Activated naive CD8-positive, alpha-beta T cell treated with anti-CD3 and anti-CD28 coated beads for 36 hours (primary cell): ENCODE data around the gene TMEM209. TPM values are rescaled to one million over a fixed set of nuclear protein-coding genes. Genes with fewer than 3 reads are reported as not detected.
"Not testable (repeated sequence)": the region's sequence is repeated elsewhere in the genome, so short reads cannot be mapped to it uniquely, and the experiment has no call there.

Experiments
- DNase-seq: peaks from one replicate; pipeline ENCODE4 v3.0.0; 2021
- H3K27ac Mint-ChIP-seq: one replicate; pipeline ENCODE4 v1.8.0; 2022; ENCODE audit warnings: mild to moderate bottlenecking, moderate library complexity, mixed read lengths
- H3K27me3 Mint-ChIP-seq: one replicate; pipeline ENCODE4 v1.8.0; 2022; ENCODE audit warnings: mild to moderate bottlenecking, mixed read lengths
- H3K36me3 Mint-ChIP-seq: one replicate; pipeline ENCODE4 v1.8.0; 2021; ENCODE audit warnings: mild to moderate bottlenecking, mixed read lengths
- H3K4me1 Mint-ChIP-seq: one replicate; pipeline ENCODE4 v1.8.0; 2021; ENCODE audit warnings: mixed read lengths
- H3K4me3 Mint-ChIP-seq: one replicate; pipeline ENCODE4 v1.8.0; 2022; ENCODE audit warnings: mild to moderate bottlenecking, moderate library complexity, mixed read lengths
- H3K9me3 Mint-ChIP-seq: one replicate; pipeline ENCODE4 v1.8.0; 2022; ENCODE audit warnings: mixed read lengths
- total RNA-seq, 2 experiments: library from RNA; stranded (reverse); gene quantifications; one replicate each; pipeline ENCODE4 v1.2.3, GENCODE V29; 2021

TMEM209 gene
- total RNA-seq, 2 experiments from 2014 or later = 47.2 to 52.4 TPM

- no peaks in the 10 kb centered on the region for H3K9me3 Mint-ChIP-seq
- no peak overlapping the region for H3K27ac Mint-ChIP-seq
- H3K27me3 Mint-ChIP-seq = no peaks in the 10 kb centered on the region
- peaks cover 31% of the 10 kb centered on the region for H3K36me3 Mint-ChIP-seq
- no peak overlapping the region for H3K4me3 Mint-ChIP-seq
- peaks cover 17% of the 10 kb centered on the region for H3K4me1 Mint-ChIP-seq
- DNase-seq = no peak
Observed at GRCh38 chr7:130201796-130202195, 3.4 kb downstream of the TMEM209 start.

GRCh38 chr7:130197094-130197493, 8.1 kb downstream of the TMEM209 start:
- no peaks in the 10 kb centered on the region for H3K9me3 Mint-ChIP-seq
- peaks cover 26% of the 10 kb centered on the region for H3K36me3 Mint-ChIP-seq
- peaks cover 6% of the 10 kb centered on the region for H3K4me1 Mint-ChIP-seq
- no peak overlapping the region for H3K27ac Mint-ChIP-seq
- H3K27me3 Mint-ChIP-seq = no peaks in the 10 kb centered on the region
- no peak overlapping the region for H3K4me3 Mint-ChIP-seq
- DNase-seq = no peak

- no peak overlapping the region for H3K4me3 Mint-ChIP-seq
- H3K27ac Mint-ChIP-seq = no peak overlapping the region
- H3K4me1 Mint-ChIP-seq = peaks cover 4% of the 10 kb centered on the region
- H3K36me3 Mint-ChIP-seq = peaks cover 23% of the 10 kb centered on the region
- no peak for DNase-seq
- H3K27me3 Mint-ChIP-seq = no peaks in the 10 kb centered on the region
- no peaks in the 10 kb centered on the region for H3K9me3 Mint-ChIP-seq
Observed at GRCh38 chr7:130196476-130196875, 8.7 kb downstream of the TMEM209 start.

GRCh38 chr7:130195396-130195795, 9.8 kb downstream of the TMEM209 start:
- Mint-ChIP-seq H3K9me3 (no peaks in the 10 kb centered on the region), H3K36me3 (peaks cover 19% of the 10 kb centered on the region), H3K4me3 (no peak overlapping the region), H3K27me3 (no peaks in the 10 kb centered on the region), H3K27ac (no peak overlapping the region), H3K4me1 (peaks cover 4% of the 10 kb centered on the region)
- DNase-seq = no peak

GRCh38 chr7:130191791-130192190, 13.4 kb downstream of the TMEM209 start:
- DNase-seq = no peak

GRCh38 chr7:130189343-130189742, 15.9 kb downstream of the TMEM209 start:
- DNase-seq = no peak
- Mint-ChIP-seq H3K9me3 (no peaks in the 10 kb centered on the region), H3K36me3 (peaks cover 22% of the 10 kb centered on the region), H3K27ac (no peak overlapping the region), H3K4me1 (peaks cover 11% of the 10 kb centered on the region), H3K27me3 (no peaks in the 10 kb centered on the region), H3K4me3 (no peak overlapping the region)

More at GRCh38 chr7:130191791-130192190, 13.4 kb downstream of the TMEM209 start:
- no peak overlapping the region for H3K27ac Mint-ChIP-seq
- H3K36me3 Mint-ChIP-seq = peaks cover 18% of the 10 kb centered on the region
- H3K9me3 Mint-ChIP-seq = no peaks in the 10 kb centered on the region
- H3K4me1 Mint-ChIP-seq = peaks cover 8% of the 10 kb centered on the region
- no peak overlapping the region for H3K4me3 Mint-ChIP-seq
- H3K27me3 Mint-ChIP-seq = no peaks in the 10 kb centered on the region

- no peaks in the 10 kb centered on the region for H3K27me3 Mint-ChIP-seq
- no peak overlapping the region for H3K4me3 Mint-ChIP-seq
- H3K36me3 Mint-ChIP-seq = peaks cover 27% of the 10 kb centered on the region
- no peak for DNase-seq
- H3K9me3 Mint-ChIP-seq = no peaks in the 10 kb centered on the region
- peaks cover 22% of the 10 kb centered on the region for H3K4me1 Mint-ChIP-seq
- H3K27ac Mint-ChIP-seq = no peak overlapping the region
Observed at GRCh38 chr7:130187360-130187759, 17.8 kb downstream of the TMEM209 start.

- H3K27ac Mint-ChIP-seq, DNase-seq, H3K4me3 Mint-ChIP-seq, H3K9me3 Mint-ChIP-seq, H3K27me3 Mint-ChIP-seq: not testable (repeated sequence)
- peaks cover 35% of the 10 kb centered on the region for H3K4me1 Mint-ChIP-seq
- peaks cover 34% of the 10 kb centered on the region for H3K36me3 Mint-ChIP-seq
Observed at GRCh38 chr7:130184349-130184748, 20.9 kb downstream of the TMEM209 start.

GRCh38 chr7:130182990-130183389, 22.2 kb downstream of the TMEM209 start:
- H3K27me3 Mint-ChIP-seq = no peaks in the 10 kb centered on the region
- peak overlapping the region; percentile 20 for H3K27ac Mint-ChIP-seq
- H3K4me1 Mint-ChIP-seq = peaks cover 32% of the 10 kb centered on the region
- H3K36me3 Mint-ChIP-seq = peaks cover 33% of the 10 kb centered on the region
- no peak overlapping the region for H3K4me3 Mint-ChIP-seq
- DNase-seq = no peak
- no peaks in the 10 kb centered on the region for H3K9me3 Mint-ChIP-seq

- Mint-ChIP-seq H3K36me3 (peaks cover 36% of the 10 kb centered on the region), H3K27ac (peak overlapping the region; percentile 83), H3K4me1 (peaks cover 25% of the 10 kb centered on the region), H3K27me3 (no peaks in the 10 kb centered on the region), H3K4me3 (no peak overlapping the region), H3K9me3 (no peaks in the 10 kb centered on the region)
- no peak for DNase-seq
Observed at GRCh38 chr7:130181263-130181605, 24.0 kb downstream of the TMEM209 start.

- Mint-ChIP-seq H3K4me3 (peak overlapping the region; percentile 10), H3K27me3 (no peaks in the 10 kb centered on the region), H3K27ac (peak overlapping the region; percentile 83), H3K36me3 (peaks cover 36% of the 10 kb centered on the region), H3K4me1 (peaks cover 25% of the 10 kb centered on the region), H3K9me3 (no peaks in the 10 kb centered on the region)
- DNase-seq = peak; percentile 27
Observed at GRCh38 chr7:130180571-130181262, 24.5 kb downstream of the TMEM209 start.

- H3K27me3 Mint-ChIP-seq = no peaks in the 10 kb centered on the region
- no peak overlapping the region for H3K27ac Mint-ChIP-seq
- no peak overlapping the region for H3K4me3 Mint-ChIP-seq
- H3K4me1 Mint-ChIP-seq = peaks cover 24% of the 10 kb centered on the region
- H3K9me3 Mint-ChIP-seq = no peaks in the 10 kb centered on the region
- DNase-seq = no peak
- H3K36me3 Mint-ChIP-seq = peaks cover 36% of the 10 kb centered on the region
Observed at GRCh38 chr7:130179631-130180030, 25.6 kb downstream of the TMEM209 start.

GRCh38 chr7:130178251-130178650, 27.0 kb downstream of the TMEM209 start:
- Mint-ChIP-seq H3K27ac (no peak overlapping the region), H3K36me3 (peaks cover 34% of the 10 kb centered on the region), H3K4me3 (no peak overlapping the region), H3K4me1 (peaks cover 18% of the 10 kb centered on the region), H3K9me3 (no peaks in the 10 kb centered on the region), H3K27me3 (no peaks in the 10 kb centered on the region)
- DNase-seq = no peak

- no peak overlapping the region for H3K27ac Mint-ChIP-seq
- peaks cover 29% of the 10 kb centered on the region for H3K36me3 Mint-ChIP-seq
- no peaks in the 10 kb centered on the region for H3K4me1 Mint-ChIP-seq
- H3K27me3 Mint-ChIP-seq = no peaks in the 10 kb centered on the region
- H3K4me3 Mint-ChIP-seq = no peak overlapping the region
- H3K9me3 Mint-ChIP-seq = no peaks in the 10 kb centered on the region
- no peak for DNase-seq
Observed at GRCh38 chr7:130174237-130174959, 30.8 kb downstream of the TMEM209 start.

GRCh38 chr7:130162196-130162595, 43.0 kb downstream of the TMEM209 start:
- H3K4me3 Mint-ChIP-seq = no peak overlapping the region
- H3K36me3 Mint-ChIP-seq = peaks cover 67% of the 10 kb centered on the region
- no peak for DNase-seq
- no peak overlapping the region for H3K27ac Mint-ChIP-seq
- no peaks in the 10 kb centered on the region for H3K4me1 Mint-ChIP-seq
- peaks cover 18% of the 10 kb centered on the region for H3K9me3 Mint-ChIP-seq
- H3K27me3 Mint-ChIP-seq = peaks cover 5% of the 10 kb centered on the region

GRCh38 chr7:130160455-130160854, 44.8 kb downstream of the TMEM209 start:
- DNase-seq = no peak
- Mint-ChIP-seq H3K9me3 (peaks cover 19% of the 10 kb centered on the region), H3K4me1 (no peaks in the 10 kb centered on the region), H3K27ac (no peak overlapping the region), H3K27me3 (peaks cover 10% of the 10 kb centered on the region), H3K4me3 (no peak overlapping the region), H3K36me3 (peaks cover 73% of the 10 kb centered on the region)
